GM12874 (cell line): ENCODE results near the gene CD200R1L.

ENCODE experiments used
- TF ChIP-seq, protein P1 (sequence below): IDR thresholded peaks from 2 replicates; pipeline ENCODE4 v1.5.1; 2011; ENCODE audit warnings: low read depth, mild to moderate bottlenecking, control low read depth, low read length, moderate library complexity; ENCODE audit not compliant: insufficient read depth

Gene CD200R1L

DNA sequence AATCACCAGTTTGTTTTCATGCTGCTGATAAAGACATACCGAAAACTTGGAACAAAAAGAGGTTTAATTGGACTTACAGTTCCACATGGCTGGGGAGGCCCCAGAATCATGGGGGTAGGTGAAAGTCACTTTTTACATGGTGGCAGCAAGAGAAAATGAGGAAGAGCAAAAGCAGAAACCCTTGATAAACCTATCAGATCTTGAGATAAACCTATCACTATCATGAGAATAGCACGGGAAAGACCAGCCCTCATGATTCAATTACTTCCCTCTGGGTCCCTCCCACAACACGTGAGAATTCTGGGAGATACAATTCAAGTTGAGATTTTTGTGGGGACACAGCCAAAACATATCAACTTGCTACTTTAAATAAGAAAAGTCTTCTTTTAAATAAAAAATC, 28.9 kb downstream of the CD200R1L start:
- TF ChIP-seq, protein P1, sequence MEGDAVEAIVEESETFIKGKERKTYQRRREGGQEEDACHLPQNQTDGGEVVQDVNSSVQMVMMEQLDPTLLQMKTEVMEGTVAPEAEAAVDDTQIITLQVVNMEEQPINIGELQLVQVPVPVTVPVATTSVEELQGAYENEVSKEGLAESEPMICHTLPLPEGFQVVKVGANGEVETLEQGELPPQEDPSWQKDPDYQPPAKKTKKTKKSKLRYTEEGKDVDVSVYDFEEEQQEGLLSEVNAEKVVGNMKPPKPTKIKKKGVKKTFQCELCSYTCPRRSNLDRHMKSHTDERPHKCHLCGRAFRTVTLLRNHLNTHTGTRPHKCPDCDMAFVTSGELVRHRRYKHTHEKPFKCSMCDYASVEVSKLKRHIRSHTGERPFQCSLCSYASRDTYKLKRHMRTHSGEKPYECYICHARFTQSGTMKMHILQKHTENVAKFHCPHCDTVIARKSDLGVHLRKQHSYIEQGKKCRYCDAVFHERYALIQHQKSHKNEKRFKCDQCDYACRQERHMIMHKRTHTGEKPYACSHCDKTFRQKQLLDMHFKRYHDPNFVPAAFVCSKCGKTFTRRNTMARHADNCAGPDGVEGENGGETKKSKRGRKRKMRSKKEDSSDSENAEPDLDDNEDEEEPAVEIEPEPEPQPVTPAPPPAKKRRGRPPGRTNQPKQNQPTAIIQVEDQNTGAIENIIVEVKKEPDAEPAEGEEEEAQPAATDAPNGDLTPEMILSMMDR: no peak

DNA sequence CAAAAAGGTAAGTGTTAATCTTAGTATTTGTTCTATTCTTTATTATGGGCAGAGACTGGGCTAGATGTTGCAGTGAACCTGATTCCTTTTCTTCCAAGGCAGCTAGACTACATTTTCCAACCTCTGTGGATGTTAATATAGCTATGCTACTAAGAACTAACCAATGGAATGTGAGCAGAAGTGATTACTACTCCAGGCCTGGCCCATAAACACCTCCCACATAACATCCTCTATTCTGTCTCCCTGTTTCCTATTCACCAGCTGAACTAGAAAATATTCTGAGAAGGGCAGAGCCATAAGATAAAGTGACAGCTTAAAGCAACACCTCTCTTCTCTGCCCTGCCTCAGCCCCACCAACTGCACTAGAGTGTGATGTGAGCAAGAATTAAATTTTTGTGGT, 29.4 kb downstream of the CD200R1L start:
- TF ChIP-seq, protein P1: no peak

DNA sequence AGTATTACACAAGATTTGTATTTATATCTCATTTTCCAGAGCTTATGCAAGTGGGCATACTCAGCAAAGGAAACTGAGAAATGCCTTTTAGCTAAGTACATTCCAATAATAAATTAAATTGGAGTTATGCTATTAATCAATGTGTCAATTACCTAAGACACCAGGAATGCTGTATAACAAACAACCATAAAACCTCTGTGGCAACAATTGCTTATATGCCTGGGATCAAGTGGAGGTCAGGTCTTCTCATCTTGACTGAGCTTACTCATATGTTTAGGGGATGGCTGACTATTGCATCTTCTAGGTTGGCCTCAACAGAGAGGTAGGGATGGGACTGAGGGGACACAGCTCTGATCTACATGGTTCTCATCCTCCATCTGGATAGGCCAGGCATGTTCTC, 30.7 kb downstream of the CD200R1L start:
- TF ChIP-seq, protein P1: no peak

DNA sequence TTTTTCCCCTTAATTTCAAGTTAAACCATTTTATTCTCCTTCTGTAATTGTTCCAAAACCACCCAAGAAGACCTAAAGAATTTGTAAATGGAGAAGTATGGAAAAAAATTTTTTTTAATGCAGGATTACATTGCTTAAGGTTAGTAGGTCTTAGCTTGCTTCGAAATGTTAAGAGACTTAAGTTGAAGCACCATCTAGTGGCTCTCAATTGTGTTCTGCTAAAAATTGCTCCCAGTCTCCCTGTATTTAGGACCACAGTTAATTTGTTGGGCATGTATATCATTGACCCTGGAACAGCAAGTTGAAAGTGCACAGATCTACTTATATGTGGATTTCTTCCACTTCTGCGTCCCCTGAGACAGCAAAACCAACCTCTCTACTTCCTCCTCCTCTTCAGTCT, 32.4 kb downstream of the CD200R1L start:
- TF ChIP-seq, protein P1: no peak

DNA sequence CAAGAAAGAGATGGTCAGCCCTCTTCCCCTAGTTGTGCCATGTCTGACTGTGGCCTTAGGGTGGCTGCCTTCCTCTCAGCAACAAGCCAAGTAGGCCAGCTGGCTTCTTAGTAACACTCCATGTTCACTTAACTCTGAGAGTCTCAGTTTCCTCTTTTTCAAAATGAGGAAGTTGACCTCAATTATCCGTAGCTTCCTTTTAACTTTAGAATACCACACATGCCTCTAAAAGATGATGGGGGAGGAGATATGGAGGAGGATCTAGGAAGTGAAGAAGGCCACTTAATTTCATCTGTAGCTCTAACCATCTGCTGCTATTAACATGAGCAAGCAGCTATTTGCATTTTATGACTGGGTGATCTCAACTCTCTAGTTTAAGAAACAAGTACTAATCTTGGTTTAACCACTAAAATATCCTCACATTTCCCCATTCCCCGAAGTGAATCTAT, 32.9 kb downstream of the CD200R1L start:
- TF ChIP-seq, protein P1: 0 out of 2 replicates have a peak, but pooled peaks have one; percentile 6

DNA sequence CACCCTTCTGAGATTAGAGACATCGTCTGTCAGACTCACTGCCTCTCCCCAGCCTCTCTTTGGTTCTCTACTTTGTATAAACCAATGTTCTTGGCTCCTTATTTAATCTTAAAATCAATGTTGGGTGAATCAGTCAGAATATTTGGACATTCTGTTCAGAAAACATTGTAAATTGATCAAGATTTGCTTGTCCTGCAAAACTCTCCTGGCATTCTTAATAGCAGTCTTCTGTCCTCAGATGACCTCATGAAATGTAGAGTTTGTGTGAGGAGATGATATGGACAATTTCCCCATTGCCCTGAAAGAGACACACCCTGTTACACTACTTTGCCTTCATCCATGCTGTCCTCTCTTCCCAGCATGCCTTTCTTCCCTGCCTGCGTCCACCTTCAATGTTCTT, 33.6 kb downstream of the CD200R1L start:
- TF ChIP-seq, protein P1: no peak

DNA sequence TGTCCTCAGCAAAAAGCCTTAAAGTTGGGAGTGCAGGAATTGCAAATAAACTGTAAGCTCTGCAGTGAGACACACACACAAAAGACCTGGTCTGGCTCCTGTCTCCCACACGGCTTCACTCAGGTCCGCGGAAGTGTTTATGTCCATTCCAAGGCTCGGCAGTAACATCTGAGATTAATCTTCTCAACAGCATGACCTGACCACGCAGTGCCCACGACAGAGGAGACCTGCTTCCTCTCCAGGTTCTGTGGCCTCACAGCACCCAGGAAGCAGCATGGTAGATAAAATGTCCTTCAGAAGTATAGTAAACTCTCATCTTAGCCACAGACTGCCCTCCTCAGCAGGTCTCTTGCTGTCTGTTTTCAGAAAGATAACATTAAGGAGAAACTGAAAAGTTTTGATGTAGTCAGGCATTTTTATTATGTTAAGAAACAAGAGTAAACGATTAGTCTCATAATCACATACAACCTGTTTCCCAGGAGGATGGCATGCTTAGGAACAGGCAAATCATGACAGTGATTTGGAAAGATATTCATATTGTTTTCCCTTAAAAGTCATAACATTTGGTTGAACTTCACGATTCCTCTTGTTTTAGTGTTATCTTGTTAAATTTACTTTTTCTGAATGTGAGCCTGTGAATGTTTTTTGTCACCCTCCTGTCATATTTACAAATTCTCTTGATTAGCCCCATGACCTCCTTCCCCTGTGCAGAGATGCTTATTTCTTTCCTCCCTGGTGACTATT, 34.6 kb downstream of the CD200R1L start:
- TF ChIP-seq, protein P1: no peak
